Stimulated activated CD4-positive, alpha-beta T cell treated with anti-CD3 and anti-CD28 coated beads, Interleukin-15, amount 100 ng/mL, for 24 hours (primary cell): ENCODE results near the gene KRTAP19-4.

ENCODE experiments used
- DNase-seq: peaks from one replicate; pipeline ENCODE4 v3.0.0-alpha.2; 2020

Gene KRTAP19-4, protein sequence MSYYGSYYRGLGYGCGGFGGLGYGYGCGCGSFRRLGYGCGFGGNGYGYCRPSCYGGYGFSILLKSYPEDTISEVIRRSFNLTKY

DNA sequence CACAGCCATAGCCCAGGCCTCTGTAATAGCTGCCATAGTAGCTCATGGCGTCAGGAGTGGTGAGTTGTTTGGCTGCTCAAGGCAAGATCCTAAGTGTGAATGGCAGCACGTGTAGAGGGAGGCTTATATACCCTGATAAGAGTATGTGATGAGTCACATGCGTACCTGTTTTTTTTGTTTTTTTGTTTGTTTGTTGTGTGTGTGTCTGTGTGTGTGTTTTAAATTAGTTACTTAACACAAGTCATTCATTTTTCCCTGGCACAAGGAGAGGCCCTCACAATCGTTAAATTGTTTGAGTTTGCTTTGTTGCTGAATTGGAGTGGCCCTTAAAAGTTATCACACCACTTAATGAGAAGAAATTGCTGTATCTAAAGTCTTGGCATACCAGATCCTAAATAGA, at the start of gene KRTAP19-4:
KRTAP19-4 (minus strand) TSS at position 101 of the 400 bp plus-strand sequence; CDS start at position 46, 55 bp downstream.
- no peak for DNase-seq

DNA sequence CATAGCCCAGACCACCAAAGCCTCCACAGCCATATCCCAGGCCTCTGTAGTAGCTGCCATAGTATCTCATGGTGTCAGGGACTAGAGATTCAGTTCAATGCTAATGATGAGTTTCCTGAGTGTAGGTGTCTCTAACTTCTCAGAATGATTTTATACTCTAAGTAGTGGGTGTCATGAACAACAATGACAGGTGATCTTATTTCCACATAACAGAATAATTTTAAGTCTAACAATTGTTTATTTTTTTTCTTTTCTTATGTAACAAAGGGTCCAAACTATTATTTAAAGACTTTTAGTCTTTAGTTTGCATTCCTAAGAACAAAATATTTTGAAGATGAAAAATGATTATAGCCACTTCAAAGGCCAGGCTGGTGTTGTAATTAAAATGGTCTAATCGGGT, 44.8 kb upstream of the KRTAP19-4 start, which contains the start of gene KRTAP19-6:
KRTAP19-6 (minus strand) TSS at position 101 of the 400 bp plus-strand sequence; CDS start at position 70, 31 bp downstream.
- no peak for DNase-seq

DNA sequence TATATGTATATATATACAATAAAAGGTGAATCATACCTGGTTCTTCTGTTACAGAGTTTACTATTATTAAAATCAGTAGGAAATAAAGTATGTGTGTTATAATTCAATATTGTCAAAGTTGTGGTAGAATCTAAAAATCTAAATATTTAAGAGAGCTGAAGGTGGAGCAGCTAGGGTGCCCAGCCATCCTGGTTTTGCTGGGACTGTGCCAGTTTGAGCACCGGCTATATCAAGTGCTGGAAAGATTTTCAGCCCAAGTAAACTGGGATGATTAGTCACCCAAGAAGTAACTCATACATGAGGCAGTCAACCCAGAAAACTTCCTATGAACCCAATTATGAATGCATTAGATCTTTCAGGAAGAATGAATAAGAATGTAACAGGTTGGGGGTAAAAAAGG, 21.9 kb upstream of the KRTAP19-4 start:
- DNase-seq = no peak

DNA sequence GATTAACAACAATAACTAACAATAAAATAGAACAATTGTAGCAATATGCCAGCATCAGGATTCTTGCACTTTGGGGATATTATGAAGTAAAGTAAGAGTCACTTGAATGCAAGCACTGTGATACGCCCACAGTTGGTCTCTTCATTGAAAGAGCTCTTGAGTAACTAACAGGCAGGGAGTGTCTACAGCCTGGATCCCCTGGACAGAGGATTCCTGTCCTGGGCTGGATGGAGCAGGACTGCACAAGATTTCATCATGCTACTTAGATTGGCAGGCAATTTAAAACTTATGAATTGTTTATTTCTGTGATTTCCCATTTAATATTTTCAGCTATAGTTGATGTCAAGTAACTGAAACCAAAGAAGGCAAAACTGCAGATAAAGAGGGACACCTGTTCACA, 18.7 kb upstream of the KRTAP19-4 start:
- DNase-seq = no peak

DNA sequence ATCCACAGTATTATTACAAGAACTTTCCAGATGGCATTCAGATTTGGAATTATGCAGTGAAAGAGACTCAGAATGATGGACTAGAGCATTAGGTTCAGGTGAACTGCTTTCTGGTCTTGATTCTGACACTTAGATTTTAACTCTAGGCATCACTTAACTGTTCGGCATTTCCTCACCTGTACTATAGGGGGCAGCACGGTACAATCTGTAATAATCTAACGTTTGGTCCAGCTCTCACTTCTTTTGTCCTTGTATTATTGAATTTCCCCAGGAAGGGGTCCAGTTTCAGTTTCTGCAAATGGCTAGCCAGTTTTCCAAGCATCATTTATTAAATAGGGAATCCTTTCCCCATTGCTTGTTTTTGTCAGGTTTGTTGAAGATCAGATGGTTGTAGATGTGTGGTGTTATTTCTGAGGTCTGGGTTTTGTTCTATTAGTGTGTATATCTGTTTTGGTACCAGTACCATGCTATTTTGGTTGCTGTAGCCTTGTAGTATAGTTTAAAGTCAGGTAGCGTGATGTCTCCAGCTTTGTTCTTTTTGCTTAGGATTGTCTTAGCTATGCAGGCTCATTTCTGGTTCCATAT, 8.7 kb upstream of the KRTAP19-4 start:
- peak; percentile 11 for DNase-seq

DNA sequence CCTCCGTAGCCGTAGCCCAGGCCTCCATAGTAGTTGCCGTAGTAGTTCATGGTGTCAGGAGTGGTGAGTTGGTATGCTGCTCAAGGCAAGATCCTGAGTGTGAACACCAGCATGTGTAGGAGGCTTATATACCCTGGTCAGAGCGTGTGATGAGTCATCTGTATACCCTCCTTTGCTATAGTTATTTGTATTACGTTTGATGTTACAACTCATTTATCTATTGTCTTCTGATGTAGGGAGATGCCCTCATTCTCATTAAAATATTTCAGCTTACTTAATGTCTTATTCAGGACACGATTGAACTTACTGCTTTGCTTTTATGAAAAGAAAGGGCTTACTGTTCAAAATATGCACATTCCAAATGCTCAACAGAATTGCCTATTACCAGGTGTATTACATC, 5.1 kb upstream of the KRTAP19-4 start, which contains the start of gene KRTAP19-5:
KRTAP19-5 (minus strand) TSS at position 101 of the 400 bp plus-strand sequence; CDS start at position 50, 51 bp downstream.
- no peak for DNase-seq

DNA sequence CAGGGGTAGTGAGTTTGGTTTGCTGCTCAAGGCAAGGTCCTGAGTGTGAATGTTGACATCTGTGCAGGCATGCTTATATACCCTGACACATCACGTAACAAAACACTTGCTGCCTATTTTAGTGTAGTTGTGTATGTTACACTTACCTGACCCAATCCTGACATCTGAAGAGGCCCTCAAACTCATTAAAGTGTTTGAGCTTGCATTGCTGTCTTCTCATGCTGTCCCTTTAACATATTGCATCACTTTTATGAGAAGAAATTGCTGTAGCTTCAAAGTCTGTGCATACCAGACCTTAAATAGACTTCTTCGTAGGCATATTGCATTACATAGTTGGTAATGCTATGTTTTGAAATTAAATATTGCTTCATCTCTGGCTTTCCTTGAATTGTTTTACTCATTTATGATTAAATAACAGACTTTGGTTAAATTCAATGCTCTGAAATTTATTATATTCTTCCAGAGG, 5.0 kb downstream of the KRTAP19-4 start, which contains the start of gene KRTAP19-3:
KRTAP19-3 (minus strand) TSS at position 51 of the 466 bp plus-strand sequence. CDS start 56 bp downstream, outside the sequence.
- DNase-seq = no peak

DNA sequence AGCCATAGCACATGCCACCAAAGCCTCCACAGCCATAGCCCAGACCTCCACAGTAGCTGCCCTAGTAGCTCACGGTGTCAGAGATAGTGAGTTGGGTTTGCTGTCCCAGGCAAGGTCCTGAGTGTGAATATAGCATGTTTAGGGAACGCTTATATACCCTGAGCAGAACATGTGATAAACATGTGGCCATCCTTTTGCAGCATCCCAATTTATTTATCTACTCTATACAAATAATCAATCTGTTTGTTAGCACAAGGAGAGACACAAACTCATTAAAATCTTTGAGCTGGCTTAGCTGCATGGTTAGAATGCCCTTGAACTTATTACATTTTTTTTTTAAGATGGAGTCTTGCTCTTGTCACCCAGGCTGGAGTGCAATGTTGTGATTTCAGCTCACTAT, 9.6 kb downstream of the KRTAP19-4 start, which contains the start of gene KRTAP19-2:
KRTAP19-2 (minus strand) TSS at position 101 of the 400 bp plus-strand sequence; CDS start at position 13, 88 bp downstream.
- no peak for DNase-seq

DNA sequence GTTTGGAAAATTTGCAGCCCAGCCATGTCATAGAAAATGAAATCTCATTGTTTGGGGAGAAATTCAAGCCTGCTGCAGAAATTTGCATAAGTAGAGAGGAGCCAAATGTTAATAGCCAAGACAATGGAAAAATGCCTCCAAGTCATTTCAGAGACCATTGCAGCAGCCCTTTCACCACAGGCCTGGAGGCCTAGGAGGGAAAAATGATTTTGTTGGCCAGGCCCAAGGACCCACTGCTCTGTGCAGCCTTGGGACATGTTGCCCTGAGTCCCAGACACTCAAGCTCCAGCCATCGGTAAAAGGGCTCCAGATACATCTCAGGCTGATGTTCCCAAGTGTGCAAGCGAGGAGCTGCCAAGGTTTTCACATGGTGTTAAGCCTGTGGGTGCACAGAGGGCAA, 10.8 kb downstream of the KRTAP19-4 start:
- no peak for DNase-seq

DNA sequence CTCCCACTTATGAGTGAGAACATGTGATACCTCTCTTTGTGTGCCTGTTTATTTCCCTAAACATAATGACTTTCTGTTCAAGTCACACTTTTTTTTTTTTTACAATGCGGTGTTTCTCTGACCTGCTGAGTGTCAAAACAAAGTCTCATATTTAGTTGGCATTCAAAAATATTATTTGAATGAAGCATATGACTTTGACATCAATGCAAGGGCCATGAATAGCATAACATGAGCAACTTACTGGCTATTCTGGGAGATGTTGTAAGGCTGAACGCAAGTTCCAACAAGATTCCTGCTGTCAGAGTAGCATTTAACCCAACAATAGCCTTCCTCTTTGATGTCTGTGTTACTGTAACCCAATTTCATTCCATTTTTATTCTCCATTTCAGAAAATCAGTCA, 14.8 kb downstream of the KRTAP19-4 start:
- no peak for DNase-seq

DNA sequence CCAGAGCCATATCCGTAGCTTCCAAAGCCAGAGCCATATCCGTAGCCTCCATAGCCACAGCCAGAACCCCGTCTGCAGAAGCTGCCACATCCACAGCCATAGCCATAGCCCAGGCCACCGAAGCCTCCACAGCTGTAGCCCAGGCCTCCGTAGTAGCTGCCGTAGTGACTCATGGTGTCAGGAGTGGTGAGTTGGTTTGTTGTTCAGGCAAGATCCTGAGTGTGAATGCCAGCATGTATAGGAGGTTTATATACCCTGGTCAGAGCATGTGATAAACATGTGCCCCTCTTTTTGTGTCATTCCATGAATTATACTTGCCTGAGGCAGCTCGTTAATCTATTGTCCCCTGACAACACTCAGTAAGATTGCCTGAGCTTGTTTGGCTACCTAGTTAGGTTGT, 16.8 kb downstream of the KRTAP19-4 start, which contains the start of gene KRTAP19-1:
KRTAP19-1 (minus strand) TSS at position 223 of the 400 bp plus-strand sequence; CDS start at position 173, 50 bp downstream.
- DNase-seq = no peak

DNA sequence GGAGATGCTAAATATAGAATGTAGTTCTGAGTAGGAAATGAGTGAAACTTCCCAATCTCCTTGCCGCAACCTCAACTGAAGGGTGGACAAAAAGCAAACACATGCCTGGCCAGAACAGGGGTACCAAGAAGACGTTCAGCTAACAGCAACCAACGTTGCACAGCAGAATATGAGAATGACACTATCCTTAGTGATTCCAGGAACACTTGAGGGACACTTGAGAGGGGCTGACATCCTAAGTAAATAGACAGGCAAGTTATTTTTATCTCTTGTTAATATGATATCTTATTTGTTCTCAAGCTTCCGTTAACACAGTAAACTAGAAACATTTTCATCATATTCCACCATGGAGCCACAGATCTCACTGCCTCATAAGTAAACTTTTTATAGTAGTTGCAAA, 17.7 kb downstream of the KRTAP19-4 start:
- DNase-seq = no peak

DNA sequence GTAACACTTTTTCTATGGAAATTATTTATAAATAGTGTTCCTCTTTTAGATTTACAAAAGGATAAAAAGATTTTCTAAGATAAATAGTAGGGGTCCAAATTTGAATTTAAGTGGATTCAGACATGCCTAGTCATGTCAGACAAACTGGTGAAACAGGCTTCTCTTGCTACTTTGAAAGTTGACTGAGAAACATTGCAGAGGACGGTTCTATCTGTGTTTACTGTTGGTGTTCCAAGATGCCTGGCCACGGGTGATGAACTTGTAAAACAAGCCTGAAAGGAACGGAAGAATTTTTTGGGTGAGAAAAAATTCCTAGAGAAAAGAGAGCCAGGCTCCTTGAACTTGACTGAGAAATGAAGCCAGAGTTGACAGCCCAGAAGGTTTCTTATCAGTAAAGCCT, 19.0 kb downstream of the KRTAP19-4 start:
- DNase-seq = no peak

DNA sequence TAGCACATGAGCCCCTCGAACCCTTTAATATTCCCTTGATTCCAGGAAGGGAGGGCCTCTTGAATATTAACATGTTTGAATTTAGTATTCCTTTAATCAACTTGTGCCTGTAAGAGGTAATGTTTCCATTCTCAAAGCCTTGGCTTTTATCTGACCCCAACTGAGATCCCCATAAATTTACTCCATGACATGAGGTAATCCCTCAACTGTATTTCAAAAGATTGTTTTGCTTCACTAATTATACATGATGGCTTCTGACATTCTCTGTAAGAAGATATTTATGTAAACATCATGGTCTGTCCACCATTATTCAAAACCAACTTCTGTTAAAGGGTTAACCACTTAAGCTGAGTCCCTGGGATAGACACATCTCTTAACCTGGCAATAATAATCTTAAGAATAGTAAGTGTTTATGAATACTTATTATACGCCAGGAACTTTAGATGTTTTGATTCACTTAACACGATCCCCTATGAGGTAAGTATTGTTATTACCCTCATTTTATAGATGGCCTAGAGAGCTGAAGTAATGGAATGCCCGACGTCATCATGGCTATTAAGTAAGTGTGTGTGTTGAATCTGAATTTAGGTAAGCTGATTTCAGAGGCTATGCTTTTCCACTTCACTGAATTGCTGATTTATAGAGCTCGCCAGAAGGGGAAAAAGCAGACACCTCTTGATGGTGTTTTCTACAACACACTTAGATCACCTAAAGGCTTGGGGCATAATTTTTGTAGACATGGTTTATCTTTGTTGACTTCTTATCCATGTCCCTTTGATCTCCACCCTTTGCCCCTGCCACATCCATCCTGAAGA, 27.9 kb downstream of the KRTAP19-4 start:
- no peak for DNase-seq

DNA sequence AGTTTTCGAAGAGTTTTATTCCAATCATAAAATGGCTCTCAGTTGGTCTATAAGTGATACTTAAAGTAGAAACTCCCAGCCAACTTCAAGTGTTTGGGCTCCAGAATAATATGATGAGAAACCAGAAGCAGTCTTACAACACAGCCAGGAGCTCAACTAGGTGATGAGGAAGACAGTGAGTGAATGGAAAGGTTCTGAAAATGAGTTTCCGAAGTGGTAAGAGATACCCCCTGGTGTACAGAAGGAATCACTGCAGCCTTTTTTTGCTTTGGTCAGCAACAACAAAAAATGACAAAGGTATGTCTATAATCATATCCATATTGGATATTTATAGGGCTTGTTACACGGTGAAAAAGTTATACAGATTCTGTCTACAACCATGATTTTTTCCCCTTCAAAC, 33.3 kb downstream of the KRTAP19-4 start:
- DNase-seq = no peak

DNA sequence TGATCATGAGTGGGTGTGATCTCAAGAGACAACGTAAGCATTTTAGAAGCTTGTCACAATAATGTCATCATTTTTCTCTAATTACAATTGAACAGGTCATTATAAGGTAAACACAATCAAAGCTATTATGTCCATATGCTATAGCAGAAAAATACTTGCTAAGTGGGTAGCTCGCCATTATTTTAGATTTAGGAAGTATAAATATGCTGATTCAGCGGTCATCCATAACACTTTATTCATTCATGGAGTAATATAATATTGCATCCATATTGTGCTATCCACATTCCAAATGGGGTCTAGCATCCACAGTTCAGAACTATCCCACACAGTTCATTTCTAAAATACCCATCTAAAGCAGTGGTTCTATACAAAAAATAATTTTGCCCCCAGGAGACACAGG, 48.5 kb downstream of the KRTAP19-4 start:
- DNase-seq = no peak

DNA sequence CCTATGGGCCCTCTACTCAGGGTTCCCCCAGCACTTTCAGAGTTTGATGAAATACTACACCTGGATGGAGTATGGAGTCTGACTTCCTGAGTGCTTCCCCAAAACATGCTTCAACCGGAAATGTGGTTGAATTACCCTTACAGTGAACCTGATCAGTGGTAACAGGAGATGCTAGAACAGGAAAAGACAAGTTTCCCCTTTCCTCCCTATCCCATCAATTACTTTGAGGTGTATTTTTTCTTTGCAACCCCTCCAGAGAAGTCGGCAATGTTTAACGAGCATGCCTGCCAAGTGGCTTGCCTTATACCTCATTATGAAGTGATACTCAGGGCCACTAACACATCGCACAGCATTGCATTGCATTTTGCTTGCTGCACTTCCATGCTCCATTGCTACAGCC, 49.9 kb downstream of the KRTAP19-4 start:
- DNase-seq = no peak
